Fibroblast of mammary gland (primary cell): ENCODE data around the gene LACTBL1.
"Not testable (repeated sequence)": the region's sequence is repeated elsewhere in the genome, so short reads cannot be mapped to it uniquely, and the experiment has no call there.

Source experiments
- DNase-seq: peaks from one replicate; pipeline ENCODE4 v3.0.0-alpha.2; 2010; ENCODE audit warnings: low read depth
- H3K4me3 ChIP-seq: 2 replicates; pipeline ENCODE4 v1.5.1; 2011; ENCODE audit warnings: low read depth, mild to moderate bottlenecking, low read length, moderate library complexity; ENCODE audit not compliant: control insufficient read depth
- TF ChIP-seq, protein P1 (sequence below): conservative IDR thresholded peaks from 2 replicates; pipeline ENCODE4 v1.5.1; 2011; ENCODE audit warnings: low read depth, low read length, inconsistent platforms; ENCODE audit not compliant: control insufficient read depth, insufficient read depth

LACTBL1 gene

DNA sequence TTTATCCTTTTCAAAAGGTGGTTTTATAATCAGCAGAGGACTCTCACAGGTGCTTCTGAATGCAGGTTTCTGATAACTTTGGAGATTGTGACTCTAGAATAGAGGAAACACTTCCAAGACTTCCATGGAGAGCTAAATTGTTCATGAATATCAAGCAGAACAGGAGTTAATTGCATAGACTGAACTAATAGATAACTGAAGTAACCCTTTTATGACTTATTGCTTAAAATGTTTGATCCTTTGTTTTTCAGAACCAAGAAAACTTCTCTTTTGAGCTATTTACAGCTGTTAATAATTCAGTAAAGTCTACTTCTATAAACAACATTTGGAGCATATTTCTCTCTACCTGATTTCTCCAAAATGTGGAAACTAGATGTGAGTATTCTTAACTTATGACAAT lies 23.1 kb upstream of the LACTBL1 start:
- TF ChIP-seq, protein P1, sequence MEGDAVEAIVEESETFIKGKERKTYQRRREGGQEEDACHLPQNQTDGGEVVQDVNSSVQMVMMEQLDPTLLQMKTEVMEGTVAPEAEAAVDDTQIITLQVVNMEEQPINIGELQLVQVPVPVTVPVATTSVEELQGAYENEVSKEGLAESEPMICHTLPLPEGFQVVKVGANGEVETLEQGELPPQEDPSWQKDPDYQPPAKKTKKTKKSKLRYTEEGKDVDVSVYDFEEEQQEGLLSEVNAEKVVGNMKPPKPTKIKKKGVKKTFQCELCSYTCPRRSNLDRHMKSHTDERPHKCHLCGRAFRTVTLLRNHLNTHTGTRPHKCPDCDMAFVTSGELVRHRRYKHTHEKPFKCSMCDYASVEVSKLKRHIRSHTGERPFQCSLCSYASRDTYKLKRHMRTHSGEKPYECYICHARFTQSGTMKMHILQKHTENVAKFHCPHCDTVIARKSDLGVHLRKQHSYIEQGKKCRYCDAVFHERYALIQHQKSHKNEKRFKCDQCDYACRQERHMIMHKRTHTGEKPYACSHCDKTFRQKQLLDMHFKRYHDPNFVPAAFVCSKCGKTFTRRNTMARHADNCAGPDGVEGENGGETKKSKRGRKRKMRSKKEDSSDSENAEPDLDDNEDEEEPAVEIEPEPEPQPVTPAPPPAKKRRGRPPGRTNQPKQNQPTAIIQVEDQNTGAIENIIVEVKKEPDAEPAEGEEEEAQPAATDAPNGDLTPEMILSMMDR: no peak

GRCh38 chr1:22993220-22993795 lies 20.6 kb upstream of the LACTBL1 start:
- not testable (repeated sequence) for H3K4me3 ChIP-seq
- DNase-seq: peak; percentile 11

More for the DNA sequence above, 23.1 kb upstream of the LACTBL1 start:
- no peak for DNase-seq
- no peak overlapping the region for H3K4me3 ChIP-seq

DNA sequence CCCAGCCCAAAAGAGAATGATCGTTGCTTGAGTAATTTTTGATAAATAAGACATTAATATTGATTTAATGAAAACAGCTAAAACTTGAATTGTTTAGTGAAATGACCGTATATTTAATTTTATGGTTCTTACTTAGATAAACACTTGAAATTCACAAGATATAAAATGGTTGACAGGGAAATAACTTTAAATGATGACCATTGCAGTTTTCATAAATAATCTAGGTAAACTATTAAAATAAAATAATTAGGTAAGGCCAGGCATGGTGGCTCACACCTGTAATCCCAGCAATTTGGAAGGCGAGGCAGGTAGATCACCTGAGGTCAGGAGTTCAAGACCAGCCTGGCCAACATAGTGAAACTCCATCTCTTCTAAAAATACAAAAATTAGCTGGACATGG lies 19.7 kb upstream of the LACTBL1 start:
- DNase-seq, H3K4me3 ChIP-seq: not testable (repeated sequence)

DNA sequence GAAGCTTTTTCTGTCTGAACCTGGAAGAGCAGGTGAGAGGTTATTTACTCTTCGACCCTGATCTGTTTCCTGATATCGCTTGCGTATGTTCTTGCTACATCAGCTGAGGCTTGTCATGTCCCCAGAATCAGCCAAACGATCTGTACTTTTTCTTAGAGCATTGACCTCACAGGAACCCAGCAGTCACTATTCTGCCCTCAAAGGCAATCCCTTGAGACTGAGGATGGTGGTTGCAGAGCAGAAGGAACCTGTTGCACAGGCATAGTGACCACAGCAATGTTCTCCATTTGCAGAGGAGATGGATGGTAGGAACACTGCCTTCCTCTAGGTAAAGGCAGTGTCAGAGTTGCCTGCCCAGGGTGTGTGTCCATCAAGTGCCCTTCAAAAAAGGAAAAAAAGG lies 11.3 kb upstream of the LACTBL1 start:
- H3K4me3 ChIP-seq: no peak overlapping the region
- DNase-seq: no peak
- TF ChIP-seq, protein P1: no peak

GRCh38 chr1:22980471-22980790 lies 7.8 kb upstream of the LACTBL1 start:
- H3K4me3 ChIP-seq, DNase-seq: not testable (repeated sequence)

DNA sequence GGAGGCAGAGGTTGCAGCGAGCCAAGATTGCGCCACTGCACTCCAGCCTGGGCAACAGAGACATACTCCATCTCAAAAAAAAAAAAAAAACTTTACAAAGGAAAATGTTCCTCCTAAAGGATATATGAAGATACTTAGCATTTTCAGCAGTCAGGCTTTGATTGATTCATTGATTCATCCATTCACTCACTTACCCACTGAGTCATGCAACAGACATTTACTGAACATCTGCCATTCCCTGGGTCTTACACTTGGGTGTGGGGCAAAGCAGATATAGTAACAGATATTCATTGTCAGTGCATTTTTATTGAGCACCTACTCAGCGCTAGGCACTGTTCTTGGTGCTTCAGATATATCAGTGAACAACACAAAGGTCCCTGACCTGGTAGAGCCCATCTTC lies 5.6 kb upstream of the LACTBL1 start:
- peak; percentile 65 for DNase-seq
- TF ChIP-seq, protein P1: no peak
- no peak overlapping the region for H3K4me3 ChIP-seq

DNA sequence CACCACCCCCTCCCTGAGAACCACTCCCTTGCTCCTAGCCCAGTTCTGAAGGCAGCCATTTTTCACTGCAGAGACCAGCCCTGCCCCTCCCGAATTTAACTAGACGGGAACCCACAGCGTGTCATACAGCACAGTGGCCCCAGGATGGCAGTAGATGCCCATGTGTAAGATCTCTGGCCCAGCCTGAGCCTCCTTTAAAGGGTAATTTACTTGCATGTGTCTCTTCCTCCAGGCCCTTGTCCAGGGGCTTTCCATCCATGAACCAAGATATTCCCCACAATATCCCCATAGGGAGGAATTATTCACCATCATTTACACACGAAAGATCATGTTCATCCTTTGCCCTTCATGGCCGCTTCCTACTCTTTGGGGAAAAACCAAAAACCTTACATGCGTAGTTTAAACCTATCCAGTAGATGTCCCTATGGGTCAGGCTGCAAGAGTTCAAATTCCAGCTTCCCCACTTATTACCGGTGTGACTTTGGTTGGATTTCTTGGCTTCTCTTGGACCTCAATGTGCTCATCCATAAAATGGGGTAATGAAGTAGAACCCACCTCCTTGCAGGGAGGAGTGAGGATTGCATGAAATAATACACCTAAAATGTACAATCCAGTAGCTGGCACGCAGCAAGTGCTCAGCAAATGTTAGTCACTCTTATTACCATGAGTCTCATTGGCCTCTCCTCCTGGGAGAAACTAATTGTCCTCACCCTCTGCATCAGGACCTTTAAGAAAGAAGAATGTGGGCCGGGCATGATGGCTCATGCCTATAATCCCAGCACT lies 4.0 kb upstream of the LACTBL1 start:
- no peak overlapping the region for H3K4me3 ChIP-seq
- TF ChIP-seq, protein P1: peak; percentile 77
- peak; percentile 86 for DNase-seq

GRCh38 chr1:22976127-22976460 lies 3.4 kb upstream of the LACTBL1 start:
- DNase-seq: no peak
- no peak overlapping the region for H3K4me3 ChIP-seq
- TF ChIP-seq, protein P1: no peak
